Left forelimb (tissue), 1 donor: ENCODE data around the gene PRSS38.
"Not testable (repeated sequence)": the region's sequence is repeated elsewhere in the genome, so short reads cannot be mapped to it uniquely, and the experiment has no call there.

Experiments used
- DNase-seq: peaks from one replicate; pipeline ENCODE4 v3.0.0-alpha.2; 2018; ENCODE audit warnings: low spot score

Gene PRSS38

DNA sequence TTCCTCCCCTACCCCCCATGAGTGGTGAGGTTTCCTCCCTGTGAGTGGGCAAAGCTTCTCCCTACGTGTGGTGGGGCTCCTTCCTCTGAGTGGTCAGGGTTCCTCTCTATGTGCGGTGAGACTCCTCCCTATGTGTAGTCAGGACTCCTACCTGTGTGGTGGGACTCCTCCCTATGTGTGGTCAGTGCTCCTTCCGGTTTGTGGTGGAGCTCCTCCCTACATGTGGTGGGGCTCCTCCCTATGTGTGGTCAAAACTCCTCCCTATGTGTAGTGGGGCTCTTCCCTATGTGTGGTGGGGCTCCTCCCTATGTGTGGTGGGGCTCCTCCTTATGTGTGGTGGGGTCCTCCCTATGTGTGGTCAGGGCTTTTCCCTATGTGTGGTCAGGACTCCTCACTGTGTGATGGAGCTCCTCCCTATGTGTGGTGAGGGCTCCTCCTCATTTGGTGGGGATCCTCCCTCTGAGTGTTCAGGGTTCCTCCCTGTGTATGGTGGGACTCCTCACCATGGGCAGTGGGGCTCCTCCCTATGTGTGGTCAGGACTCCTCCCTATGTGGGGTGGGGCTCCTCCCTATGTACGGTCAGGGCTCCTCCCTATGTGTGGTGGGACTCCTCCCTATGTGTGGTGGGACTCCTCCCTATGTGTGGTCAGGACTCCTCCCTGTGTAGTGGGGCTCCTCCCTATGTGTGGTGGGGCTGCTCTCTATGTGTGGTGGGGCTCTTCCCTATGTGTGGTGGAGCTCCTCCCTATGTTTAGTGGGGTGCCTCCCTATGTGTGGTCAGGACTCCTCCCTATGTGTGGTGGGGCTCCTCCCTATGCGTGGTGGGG, 29.1 kb downstream of the PRSS38 start:
- no peak for DNase-seq

- DNase-seq = no peak
Observed at GRCh38 chr1:227845147-227845458, 29.6 kb downstream of the PRSS38 start.

GRCh38 chr1:227845519-227845918, 30.0 kb downstream of the PRSS38 start:
- no peak for DNase-seq

DNA sequence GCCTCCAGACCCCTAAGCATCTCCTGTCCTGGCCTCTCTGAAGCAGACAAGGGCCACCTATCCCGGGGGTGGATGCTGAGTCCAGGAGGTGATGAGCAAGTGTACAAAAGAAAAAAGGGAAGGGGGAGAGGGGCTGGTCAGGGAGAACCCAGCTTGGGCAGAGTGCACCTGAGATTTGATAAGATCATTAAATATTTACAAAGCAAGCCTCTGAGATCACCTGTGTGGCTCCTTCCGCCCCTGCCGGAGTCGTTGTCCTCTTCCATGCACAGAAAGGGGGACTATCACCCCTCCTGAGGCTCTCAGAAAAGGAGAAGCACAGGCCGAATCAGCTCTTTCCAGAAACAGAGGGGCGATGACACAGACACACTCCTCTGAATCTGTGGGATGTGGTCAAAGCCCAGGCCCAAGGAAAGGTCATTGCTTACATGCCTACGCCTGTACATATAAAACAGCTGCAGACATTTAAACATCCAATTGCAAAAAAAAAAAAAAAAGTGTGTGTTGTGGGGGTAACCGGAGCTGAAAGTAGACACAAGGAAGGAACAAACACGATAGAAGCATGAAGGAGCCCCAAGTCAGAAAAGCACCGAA, 30.9 kb downstream of the PRSS38 start:
- DNase-seq = no peak

GRCh38 chr1:227847046-227847445, 31.6 kb downstream of the PRSS38 start:
- not testable (repeated sequence) for DNase-seq

GRCh38 chr1:227848430-227848932, 33.0 kb downstream of the PRSS38 start:
- no peak for DNase-seq

GRCh38 chr1:227849251-227849650, 33.8 kb downstream of the PRSS38 start:
- no peak for DNase-seq

DNA sequence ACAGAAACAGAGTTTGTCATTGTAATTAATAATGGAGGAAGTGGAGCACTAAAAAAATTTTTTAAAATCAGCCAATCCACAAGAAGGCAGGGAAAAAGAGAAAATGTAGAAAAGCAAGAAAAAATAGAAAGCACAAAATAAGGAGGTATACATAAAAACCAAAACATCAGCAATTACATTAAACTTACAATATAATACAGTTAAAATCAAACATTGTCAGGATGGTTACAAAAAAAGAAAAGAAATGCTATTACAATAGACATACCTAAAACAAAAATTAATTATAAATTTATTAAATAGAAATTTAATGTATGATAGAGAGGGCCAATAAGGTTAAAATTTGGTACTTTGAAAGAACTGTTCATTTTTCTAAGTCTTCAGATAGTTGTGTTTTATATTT, 38.7 kb downstream of the PRSS38 start:
- DNase-seq = no peak

DNA sequence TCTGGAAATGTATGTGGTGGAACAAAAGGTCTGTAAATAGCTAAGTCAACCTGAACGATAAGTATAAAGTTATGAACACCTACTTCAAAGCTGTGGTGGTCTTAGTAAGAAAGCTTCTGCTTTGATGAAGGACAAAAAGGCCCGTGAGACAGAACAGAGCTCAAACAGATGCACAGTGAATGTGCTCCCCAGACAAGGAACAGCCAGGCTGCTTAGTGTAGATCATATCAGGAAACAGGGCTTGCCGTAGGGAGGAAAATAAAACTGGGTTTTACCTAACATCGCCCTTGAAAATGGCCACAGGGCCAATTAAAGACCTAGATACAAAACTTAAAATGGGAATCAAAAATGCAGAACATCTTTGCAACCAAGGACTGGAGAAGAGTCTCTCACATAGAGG, 40.2 kb downstream of the PRSS38 start:
- no peak for DNase-seq

DNA sequence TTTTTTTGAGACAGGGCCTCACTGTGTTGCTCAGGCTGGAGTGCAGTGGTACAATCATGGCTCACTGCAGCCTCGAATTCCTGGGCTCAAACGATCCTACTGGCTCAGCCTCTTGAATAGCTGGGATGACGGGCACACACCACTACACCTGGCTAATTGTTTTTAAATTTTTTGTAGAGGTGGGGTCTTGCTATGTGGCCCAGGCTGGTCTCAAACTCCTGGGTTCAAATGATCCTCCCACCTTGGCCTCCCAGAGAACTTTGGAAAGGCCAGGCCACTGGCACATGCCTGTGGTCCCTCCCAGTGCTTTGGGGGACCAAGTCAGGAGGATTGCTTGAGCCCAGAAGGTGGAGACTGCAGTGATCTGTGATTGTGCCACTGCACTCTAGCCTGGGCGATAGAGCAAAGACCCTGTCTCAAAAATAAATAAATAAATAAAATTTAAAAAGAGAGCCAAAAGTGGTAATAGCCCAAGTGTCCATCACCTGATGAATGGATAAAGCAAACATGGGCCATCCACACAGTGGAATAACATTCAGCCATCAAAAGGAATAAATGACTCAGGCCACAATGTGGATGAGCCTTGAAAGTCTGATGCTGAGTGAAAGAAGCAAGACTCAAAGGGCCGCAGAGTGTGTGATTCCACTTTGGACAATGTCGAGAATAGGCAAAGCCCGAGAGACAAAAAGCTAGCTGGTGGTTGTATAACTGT, 40.8 kb downstream of the PRSS38 start:
- DNase-seq = no peak

DNA sequence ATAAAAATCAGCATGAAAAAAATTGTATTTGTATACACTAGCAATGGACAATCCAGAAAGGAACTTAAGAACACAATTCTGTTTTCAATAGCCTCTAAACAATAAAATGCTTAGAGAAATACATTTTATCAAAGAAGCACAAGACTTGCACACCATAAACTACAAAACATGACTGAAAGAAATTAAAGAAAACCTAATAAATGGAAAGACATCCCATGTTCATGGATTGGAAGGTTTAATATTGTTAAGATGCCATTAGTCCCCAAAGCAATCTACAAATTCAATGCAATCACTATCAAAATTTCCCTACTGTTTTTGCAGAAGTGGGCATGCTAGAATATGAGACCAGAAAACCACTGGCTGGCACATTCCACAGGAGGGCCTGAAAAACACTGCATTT, 49.4 kb downstream of the PRSS38 start:
- DNase-seq = no peak

- no peak for DNase-seq
Observed at GRCh38 chr1:227869279-227869842, 53.9 kb downstream of the PRSS38 start.

DNA sequence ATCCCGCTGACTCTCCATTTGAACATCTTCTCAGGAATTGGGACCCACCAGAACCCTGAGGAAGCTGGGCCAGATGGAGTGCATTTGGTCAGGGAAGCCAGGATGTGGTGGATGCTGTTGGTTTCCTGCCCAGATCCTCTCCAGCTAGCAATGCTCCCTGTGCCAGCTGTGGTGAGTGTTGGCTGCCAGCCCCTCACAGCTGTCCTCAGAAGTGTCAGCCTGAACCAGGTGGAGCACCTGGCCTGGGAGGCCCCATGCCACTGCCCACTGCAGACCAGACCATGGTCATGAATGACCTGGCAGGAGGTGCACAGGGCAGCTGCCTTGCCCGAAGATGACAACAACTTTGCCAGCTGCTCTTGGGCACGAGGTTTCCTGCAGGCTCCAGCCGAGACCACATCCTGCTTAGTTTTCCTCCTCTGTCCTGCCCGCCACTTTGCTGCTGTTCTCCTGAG, 54.4 kb downstream of the PRSS38 start:
- no peak for DNase-seq

- no peak for DNase-seq
Observed at GRCh38 chr1:227870366-227870765, 54.9 kb downstream of the PRSS38 start.

DNA sequence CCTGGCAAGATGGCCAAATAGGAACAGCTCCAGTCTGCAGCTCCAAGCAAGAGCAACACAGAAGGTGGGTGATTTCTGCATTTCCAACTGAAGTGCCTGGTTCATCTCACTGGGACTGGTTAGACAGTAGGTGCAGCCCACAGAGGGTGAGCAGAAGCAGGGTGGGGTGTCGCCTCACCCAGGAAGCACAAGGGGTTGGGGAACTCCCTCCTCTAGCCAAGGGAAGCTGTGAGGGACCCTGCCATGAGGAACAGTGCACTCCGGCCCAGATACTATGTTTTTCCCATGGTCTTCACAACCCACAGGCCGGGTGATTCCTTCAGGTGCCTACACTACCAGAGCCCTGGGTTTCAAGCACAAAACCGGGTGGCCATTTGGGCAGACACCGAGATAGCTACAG, 56.4 kb downstream of the PRSS38 start:
- not testable (repeated sequence) for DNase-seq

- DNase-seq = not testable (repeated sequence)
Observed at GRCh38 chr1:227877810-227878209, 62.3 kb downstream of the PRSS38 start.

- no peak for DNase-seq
Observed at GRCh38 chr1:227880342-227880924, 65.0 kb downstream of the PRSS38 start.

DNA sequence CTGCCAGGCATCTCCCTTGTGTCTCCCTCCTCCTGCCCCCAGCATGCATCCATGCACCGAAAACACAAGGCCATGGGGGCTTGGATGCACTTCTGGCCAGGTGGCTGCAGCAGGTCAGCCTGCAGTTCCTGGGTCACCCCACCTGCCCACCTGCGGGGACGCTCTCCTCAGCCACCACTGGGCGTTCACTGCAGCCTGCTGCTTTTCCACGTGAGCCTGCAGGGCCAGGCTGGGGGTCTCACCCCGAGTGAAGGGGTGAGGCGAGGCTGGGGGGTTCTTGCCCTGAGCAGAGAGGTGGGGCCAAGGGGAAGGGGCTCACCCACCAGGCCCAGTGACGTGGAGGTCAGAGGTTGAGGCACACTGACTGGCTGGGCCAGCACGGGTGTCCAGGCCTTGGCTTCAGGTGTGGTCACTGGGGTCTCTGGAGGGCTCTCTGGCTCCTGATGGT, 67.6 kb downstream of the PRSS38 start:
- DNase-seq = no peak

- DNase-seq = no peak
Observed at GRCh38 chr1:227883641-227884301, 68.3 kb downstream of the PRSS38 start.

- DNase-seq = no peak
Observed at GRCh38 chr1:227884370-227885134, 69.1 kb downstream of the PRSS38 start.

- DNase-seq = no peak
Observed at GRCh38 chr1:227885135-227885647, 69.7 kb downstream of the PRSS38 start.
